Left renal pelvis (tissue), 4 donors: ENCODE measurements around the gene LCORL. TPM values are rescaled to one million over a fixed set of nuclear protein-coding genes. Genes with fewer than 3 reads are reported as not detected.
"Not testable (repeated sequence)": the region's sequence is repeated elsewhere in the genome, so short reads cannot be mapped to it uniquely, and the experiment has no call there.

Experiments used
- DNase-seq, 4 donors: peaks; one replicate each; pipeline ENCODE4 v3.0.0-alpha.2; 2013; ENCODE audit warnings: low read depth in 4 of 4, low spot score in 3 of 4
- polyA plus RNA-seq, 4 donors: library from polyadenylated mRNA; unstranded; fragments of 120-200 nt; gene quantifications; one replicate each; pipeline ENCODE4 v1.2.1, GENCODE V29; 2013; ENCODE audit not compliant: insufficient read length in 4 of 4

The LCORL gene
- 10 to 100 TPM; 13.6 to 35.4 (median 29.6) TPM for polyA plus RNA-seq

DNA sequence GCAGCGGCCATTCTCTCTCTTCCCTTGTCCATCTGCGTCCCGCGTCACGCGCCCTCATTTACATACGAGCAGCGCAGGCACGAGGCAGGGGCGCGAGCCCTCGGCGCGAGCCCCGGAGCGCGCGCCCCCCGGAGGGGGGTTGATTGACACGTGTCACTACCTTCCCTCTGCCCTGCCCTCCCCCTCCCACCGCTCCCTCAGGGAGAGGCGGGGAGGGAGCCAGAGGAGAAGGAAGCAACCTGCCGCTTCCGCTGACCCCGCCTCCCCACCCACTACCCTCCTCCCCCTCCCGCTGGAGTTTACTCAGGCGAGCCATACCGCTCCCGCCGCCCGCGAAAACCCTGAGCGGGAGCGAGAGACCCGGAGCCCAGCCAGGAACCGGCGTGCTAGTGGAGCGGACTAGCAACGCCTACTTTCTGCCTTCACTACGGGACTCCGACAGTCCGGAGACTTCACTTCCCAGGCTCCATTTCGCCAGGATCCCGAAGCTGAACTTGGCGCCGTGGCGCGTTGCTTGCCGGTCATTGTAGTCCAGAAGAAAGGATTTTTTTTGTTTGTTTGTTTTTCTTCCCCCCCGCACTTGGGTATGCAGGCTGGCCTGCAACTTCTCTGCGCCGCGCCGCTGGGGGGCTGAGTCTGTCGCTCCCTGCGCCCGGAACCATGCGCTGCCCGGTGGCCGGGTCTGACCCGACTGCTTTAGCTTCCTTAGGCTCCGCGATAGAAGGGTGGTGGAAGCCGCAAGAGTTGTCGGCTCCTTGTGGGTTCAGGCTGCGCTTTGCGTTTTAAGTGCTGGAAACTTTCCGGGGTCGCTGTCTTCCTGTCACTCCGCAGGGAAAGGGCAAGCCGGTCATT lies at the start of gene LCORL:
TSS of gene LCORL (minus strand) at position 36 of the 852 bp plus-strand sequence. CDS start at position 32, 4 bp downstream.
- DNase-seq = peak; percentile 87 to 95 (median 94)

- DNase-seq = no peak
Observed at GRCh38 chr4:18069810-18070209, 48.3 kb upstream of the LCORL start.

- DNase-seq = no peak
Observed at GRCh38 chr4:18067031-18067430, 45.5 kb upstream of the LCORL start.

- no peak for DNase-seq
Observed at GRCh38 chr4:18063079-18063478, 41.5 kb upstream of the LCORL start.

DNA sequence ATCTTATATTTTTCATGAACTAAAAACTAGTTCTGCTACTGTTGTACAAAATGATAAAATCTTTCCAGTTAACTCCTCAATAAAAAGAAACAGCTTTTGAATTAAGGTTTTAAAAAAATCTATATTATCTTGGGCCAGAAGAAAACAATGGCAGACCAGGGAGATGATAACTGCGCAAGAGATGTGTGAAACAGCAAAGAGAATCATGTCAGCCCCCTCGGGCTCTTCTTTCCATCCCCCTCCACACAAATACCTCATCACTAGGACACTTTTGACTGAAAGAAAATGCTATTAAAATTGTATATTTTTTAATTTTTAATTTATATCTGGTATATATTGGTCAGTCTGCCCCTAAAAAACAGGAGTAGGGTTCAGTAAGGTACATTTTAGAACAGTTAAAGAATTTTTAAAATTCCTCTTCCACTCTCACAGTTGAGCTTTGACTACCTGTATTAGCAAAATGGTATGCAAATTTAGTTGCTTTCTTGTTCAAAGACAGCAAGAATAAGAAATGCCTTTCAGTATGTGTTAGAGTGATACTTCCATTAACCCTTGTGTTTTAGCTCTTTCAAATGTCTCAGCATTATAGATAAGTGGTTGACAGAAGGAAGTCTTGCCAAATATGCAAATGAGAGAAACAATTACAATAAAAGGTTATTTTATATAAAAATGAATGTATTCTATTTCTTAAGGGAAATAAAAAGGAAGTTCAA lies 36.4 kb upstream of the LCORL start:
- no peak for DNase-seq

DNA sequence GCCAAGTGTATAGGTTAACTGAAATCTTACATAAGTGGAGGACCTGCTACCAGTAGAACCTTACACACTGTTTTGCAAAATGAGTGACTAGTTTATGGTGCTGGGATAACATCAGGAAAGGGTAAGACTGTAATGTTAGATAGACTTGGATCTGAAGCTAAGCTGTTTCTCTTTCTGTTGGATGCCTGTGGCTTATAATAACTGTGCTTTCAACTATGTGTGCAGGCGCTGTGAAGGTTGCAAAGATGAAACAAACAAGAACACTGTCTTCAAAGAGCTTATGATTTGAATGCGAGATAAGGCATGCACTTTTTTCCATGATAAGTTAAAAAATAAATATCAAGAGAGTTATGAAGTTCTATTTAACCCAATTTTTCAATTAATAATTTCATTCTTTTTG lies 34.5 kb upstream of the LCORL start:
- DNase-seq = no peak

GRCh38 chr4:18052158-18052557 lies 30.6 kb upstream of the LCORL start:
- no peak for DNase-seq

GRCh38 chr4:18051281-18051680 lies 29.7 kb upstream of the LCORL start:
- DNase-seq = no peak

DNA sequence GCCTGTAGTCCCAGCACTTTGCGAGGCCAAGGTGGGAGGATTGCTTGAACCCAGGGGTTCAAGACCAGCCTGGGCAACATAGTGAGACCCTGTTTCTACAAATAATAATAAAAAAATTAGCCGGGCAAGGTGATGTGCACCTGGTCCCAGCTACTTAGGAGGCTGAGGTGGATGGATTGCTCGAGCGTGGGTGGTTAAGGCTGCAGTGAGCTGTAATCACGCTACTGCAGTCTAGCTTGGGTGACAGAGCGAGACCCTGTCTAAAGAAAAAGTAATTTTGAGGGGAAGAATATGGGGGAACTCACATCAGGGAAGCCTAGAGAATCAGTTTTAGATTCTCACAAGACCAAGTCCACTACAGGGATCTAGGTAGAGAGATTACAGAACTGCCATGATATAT lies 28.9 kb upstream of the LCORL start:
- DNase-seq = no peak

- DNase-seq = no peak
Observed at GRCh38 chr4:18049446-18049845, 27.9 kb upstream of the LCORL start.

DNA sequence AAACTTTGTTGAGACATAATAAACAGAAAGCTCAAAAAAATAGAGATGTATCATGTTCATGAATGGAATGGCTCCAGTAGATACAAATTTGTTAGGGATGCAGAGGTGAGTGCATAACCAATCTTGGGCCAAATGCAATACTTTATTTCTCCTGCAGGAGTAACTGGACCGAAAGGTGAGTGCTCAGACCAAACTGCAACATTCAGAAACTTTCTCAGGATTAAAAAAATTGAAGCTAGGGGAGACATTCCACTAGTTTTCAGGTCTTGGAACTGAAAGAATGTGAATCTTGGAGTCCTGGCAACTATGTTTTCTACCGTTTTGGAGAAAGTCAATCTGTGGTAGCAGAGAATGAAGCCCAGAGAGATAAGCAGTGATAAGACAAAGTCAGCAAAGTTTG lies 21.2 kb upstream of the LCORL start:
- no peak for DNase-seq

GRCh38 chr4:18042012-18042411 lies 20.5 kb upstream of the LCORL start:
- no peak for DNase-seq

- DNase-seq = no peak
Observed at GRCh38 chr4:18041114-18041513, 19.6 kb upstream of the LCORL start.

DNA sequence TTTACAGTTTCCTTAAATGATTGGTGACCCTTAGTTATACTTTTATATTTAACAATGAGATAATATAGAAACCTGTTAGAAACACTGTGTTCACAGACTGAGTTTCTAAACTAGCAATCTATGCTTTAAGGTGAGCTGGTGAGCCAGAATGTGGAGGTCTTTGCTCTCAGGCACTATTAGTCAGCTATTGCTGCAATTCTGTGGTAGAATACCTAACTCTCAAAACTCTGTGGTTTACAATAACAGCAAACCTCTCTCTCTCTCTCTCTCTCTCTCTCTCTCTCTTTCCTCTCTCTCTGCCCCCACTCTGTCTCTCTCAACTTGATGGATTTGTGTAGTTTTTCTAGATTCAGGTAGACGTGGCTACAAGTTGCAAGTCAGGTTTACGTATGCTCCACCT lies 17.6 kb upstream of the LCORL start:
- DNase-seq = no peak

GRCh38 chr4:18036369-18036768 lies 14.8 kb upstream of the LCORL start:
- DNase-seq = not testable (repeated sequence)

DNA sequence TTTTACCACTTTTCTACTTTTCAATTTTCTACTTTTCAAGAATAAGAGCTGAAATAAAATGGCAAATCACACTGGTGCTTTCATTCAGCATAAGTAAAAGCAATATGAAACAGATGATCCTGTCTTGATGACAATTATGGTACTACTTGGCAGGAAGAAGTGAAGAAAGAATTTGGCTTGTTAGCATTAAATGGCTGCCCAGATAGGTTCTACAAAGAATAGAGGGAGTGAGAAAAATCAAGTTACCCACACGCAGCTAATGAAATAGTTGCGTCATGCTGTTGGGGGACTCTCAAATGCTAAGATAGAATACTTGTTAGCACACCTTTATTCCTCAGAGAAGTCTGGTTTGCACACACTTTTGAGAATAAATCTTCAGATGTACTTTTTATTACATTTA lies 12.5 kb upstream of the LCORL start:
- DNase-seq = no peak

- no peak for DNase-seq
Observed at GRCh38 chr4:18033111-18034085, 11.8 kb upstream of the LCORL start.

DNA sequence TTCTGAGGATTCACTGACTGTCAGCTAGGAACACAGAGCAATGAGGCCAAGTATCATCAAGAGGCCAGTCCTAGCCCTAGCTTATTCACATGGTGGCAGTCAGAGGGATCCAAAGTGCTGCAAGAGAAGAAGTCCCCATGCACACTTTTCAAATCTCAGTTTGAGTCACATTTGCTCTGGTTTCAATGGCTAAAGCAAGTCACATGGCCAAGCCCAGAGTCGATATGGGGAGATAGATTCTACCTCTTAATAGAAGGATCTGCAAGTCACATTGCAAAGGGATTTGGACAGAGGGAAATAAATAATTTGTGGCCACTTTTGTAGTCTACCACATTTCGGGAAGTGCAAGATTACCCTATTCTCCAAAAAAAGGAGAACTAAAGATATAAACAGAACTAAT lies 3.7 kb upstream of the LCORL start:
- no peak for DNase-seq

DNA sequence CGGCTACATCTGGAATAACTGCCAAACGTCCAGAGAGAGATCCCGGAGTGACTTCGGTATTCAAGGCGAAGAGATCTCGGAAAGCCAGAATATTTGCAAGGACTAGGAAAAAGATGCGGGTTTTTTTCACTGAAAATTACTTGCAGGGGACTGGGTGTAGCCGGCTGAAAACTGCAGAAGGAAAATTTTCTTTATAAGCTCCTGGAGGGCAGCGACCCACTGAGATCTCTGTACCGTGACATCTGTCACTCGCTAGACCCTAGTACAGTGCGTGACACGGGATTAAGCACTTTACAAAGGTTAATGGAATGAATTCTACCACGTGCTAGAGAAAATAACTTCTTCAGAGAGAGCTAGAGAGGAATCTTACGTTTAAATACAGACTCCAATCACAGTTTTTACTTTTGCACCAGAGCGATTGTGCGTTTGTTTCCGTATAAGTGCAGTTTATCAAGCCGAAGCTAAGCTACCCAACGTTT lies 1.1 kb upstream of the LCORL start:
- DNase-seq = peak in 1 of 4 donors; percentile 6

DNA sequence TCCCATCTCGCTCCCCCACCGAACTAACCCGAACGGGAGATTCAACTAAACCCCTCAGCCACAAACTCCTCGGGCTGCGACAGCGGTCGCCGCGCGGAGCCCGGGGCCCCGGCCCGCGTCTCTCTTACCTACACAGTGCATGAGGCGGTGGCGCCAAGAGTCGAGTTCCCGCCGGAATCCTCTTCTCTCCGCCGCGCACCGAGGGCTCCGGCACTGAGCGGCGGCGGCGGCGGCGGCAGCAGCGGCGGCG lies 160 bp downstream of the LCORL start:
- peak in 1 of 4 donors; percentile 21 for DNase-seq
